ENCODE data around the gene STAG3.

DNA sequence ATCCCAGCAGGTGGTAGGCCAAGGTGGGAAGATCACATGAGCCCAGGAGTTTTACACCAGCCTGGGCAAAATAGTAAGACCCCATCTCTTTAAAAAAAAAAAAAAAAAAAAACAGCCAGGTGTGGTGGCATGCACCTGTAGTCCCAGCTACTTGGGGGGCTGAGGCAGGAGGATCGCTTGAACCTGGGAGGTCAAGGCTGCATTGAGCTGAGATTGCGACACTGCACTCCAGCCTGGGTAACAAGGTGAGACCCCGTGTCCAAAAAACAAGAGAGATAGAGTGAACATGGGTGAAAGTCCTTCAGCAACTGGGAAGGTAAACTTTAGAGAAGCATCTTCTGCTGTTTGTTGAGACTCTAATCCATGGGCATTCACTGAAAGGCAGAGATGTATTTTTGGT is 35.3 kb upstream of the STAG3 start:
- TF ChIP-seq, protein P1, sequence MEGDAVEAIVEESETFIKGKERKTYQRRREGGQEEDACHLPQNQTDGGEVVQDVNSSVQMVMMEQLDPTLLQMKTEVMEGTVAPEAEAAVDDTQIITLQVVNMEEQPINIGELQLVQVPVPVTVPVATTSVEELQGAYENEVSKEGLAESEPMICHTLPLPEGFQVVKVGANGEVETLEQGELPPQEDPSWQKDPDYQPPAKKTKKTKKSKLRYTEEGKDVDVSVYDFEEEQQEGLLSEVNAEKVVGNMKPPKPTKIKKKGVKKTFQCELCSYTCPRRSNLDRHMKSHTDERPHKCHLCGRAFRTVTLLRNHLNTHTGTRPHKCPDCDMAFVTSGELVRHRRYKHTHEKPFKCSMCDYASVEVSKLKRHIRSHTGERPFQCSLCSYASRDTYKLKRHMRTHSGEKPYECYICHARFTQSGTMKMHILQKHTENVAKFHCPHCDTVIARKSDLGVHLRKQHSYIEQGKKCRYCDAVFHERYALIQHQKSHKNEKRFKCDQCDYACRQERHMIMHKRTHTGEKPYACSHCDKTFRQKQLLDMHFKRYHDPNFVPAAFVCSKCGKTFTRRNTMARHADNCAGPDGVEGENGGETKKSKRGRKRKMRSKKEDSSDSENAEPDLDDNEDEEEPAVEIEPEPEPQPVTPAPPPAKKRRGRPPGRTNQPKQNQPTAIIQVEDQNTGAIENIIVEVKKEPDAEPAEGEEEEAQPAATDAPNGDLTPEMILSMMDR (conservative IDR thresholded peaks at IDR 0.05; ENCODE audit: low read depth in 2 of 2): no peak
- TF ChIP-seq POLR2AphosphoS5 (IDR thresholded peaks at IDR 0.05; ENCODE audit: low read depth) (no peak), JUNB (IDR thresholded peaks at IDR 0.05; ENCODE audit: unreplicated experiment) (no peak), EZH2 (IDR thresholded peaks at IDR 0.05; ENCODE audit: low read depth, unreplicated experiment) (no peak)

Data from GM23338 (cell line).